Measurements from ENCODE around the gene LRP1. TPM values are rescaled to one million over a fixed set of nuclear protein-coding genes. Genes with fewer than 3 reads are reported as not detected.

LRP1 gene
- total and polyA plus RNA-seq, 2 experiments from 2014 or later: 26.6 to 145 TPM

DNA sequence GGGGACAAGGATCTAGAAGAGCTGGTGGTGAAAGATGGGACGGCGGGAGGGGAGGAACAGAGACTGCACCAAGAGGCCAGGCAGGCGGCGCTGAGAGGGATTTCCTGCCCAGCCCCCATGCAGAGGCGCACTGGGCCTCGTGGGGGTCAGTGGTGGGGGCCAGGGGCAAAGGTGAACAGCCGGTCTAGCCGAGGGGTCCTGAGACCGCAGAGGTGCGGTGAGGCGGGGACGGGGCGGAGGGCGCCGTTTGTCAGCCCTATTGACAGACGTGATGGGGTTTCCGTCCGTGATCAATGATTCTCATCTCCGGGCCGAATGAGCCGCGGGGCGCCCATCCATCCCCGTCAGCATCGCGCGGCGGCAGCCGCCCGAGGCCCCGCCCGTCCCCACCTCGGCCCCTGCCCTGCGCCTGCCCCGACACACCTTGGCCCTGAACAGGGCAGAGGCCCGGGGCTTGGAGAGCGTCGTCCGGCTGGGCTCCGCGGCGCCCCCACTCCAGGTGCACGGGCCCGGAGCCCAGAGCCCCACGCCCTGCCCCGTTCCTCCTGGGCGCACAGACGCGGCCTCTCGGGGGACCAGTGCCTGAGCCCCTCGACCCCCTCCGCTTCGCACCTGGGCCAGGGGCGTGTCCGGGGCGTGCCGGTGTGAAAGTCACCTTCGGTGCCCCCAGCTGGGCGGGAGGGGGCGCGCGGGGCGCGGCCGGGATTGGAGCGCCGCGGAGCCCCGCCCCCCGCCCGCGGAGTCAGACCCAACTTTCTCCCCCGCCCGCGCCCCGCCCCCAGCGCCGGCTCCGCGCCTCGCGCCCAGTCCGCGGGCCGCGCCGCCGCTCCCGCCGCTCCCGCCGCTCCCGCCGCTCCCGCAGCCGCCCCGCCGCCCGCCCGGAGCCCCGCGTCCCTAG, 88.0 kb downstream of the LRP1 start, which contains the start of gene NXPH4:
Gene NXPH4 (plus strand): TSS at position 781 of the 898 bp plus-strand sequence. CDS start 176 bp downstream, outside the sequence.
- Histone ChIP-seq H3K36me3 (ENCODE audit: insufficient read depth) (no peaks in the 10 kb centered on the region), H3K4me3 (peak within 1 kb of the TSS; percentile 62), H3K27ac (ENCODE audit: low read depth) (no peak within 1 kb of the TSS), H4K20me1 (replicated peaks; ENCODE audit: insufficient read depth) (peaks cover 10% of the 10 kb centered on the region; the same call in 1 of the 2 replicates), H3F3A (replicated peaks; ENCODE audit: low read depth) (0 out of 2 replicates have a peak, but pooled peaks cover 21% of the 10 kb centered on the region), H3K4me1 (ENCODE audit: insufficient read depth) (peaks cover 44% of the 10 kb centered on the region), H3K79me2 (replicated peaks; ENCODE audit: insufficient read depth) (no peaks in the 10 kb centered on the region), H3K9me2 (ENCODE audit: insufficient read depth) (no peaks in the 10 kb centered on the region), H2AFZ (peak within 1 kb of the TSS; percentile 90), H3K27me3 (ENCODE audit: insufficient read depth) (peaks cover 78% of the 10 kb centered on the region), H3K4me2 (peak within 1 kb of the TSS; percentile 84)
- DNase-seq (ENCODE audit: low spot score) (peak; percentile 86), ATAC-seq (peak; percentile 21)
- peaks cover 56% of the 10 kb centered on the region for H3K4me1 Mint-ChIP-seq
- TF ChIP-seq, protein P1, sequence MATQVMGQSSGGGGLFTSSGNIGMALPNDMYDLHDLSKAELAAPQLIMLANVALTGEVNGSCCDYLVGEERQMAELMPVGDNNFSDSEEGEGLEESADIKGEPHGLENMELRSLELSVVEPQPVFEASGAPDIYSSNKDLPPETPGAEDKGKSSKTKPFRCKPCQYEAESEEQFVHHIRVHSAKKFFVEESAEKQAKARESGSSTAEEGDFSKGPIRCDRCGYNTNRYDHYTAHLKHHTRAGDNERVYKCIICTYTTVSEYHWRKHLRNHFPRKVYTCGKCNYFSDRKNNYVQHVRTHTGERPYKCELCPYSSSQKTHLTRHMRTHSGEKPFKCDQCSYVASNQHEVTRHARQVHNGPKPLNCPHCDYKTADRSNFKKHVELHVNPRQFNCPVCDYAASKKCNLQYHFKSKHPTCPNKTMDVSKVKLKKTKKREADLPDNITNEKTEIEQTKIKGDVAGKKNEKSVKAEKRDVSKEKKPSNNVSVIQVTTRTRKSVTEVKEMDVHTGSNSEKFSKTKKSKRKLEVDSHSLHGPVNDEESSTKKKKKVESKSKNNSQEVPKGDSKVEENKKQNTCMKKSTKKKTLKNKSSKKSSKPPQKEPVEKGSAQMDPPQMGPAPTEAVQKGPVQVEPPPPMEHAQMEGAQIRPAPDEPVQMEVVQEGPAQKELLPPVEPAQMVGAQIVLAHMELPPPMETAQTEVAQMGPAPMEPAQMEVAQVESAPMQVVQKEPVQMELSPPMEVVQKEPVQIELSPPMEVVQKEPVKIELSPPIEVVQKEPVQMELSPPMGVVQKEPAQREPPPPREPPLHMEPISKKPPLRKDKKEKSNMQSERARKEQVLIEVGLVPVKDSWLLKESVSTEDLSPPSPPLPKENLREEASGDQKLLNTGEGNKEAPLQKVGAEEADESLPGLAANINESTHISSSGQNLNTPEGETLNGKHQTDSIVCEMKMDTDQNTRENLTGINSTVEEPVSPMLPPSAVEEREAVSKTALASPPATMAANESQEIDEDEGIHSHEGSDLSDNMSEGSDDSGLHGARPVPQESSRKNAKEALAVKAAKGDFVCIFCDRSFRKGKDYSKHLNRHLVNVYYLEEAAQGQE (IDR thresholded peaks at IDR 0.05; ENCODE audit: unreplicated experiment): no peak
- TF ChIP-seq JUNB (IDR thresholded peaks at IDR 0.05; ENCODE audit: unreplicated experiment): no peak
- no peak for TF ChIP-seq STAT1 (IDR thresholded peaks at IDR 0.05; ENCODE audit: unreplicated experiment)
- peak in 1 of 2 experiments; percentile 16; a peak in 2 of 4 replicates for TF ChIP-seq CTCF (conservative IDR thresholded peaks at IDR 0.05; ENCODE audit: low read depth in 2 of 2)
- TF ChIP-seq ZNF331 (CRISPR knock-in tag; IDR thresholded peaks at IDR 0.05; ENCODE audit: low read depth): no peak
- TF ChIP-seq EZH2phosphoT487 (IDR thresholded peaks at IDR 0.05; ENCODE audit: unreplicated experiment): no peak
- no peak for TF ChIP-seq NANOG (IDR thresholded peaks at IDR 0.05; ENCODE audit: borderline replicate concordance)
- H3K9me3 Mint-ChIP-seq: peaks cover 3% of the 10 kb centered on the region
- peaks cover 72% of the 10 kb centered on the region for H3K27me3 Mint-ChIP-seq (ENCODE audit: insufficient read depth, low read depth, poor library complexity)
- H3K4me3 Mint-ChIP-seq: peak within 1 kb of the TSS; percentile 73
- peaks cover 14% of the 10 kb centered on the region for H3K36me3 Mint-ChIP-seq (ENCODE audit: low read depth)
- H3K27ac Mint-ChIP-seq: no peak within 1 kb of the TSS
